ENCODE measurements around the gene SEL1L. TPM values are rescaled to one million over a fixed set of nuclear protein-coding genes. Genes with fewer than 3 reads are reported as not detected.
A peak's percentile ranks its signal among the peaks of the same experiment; 100 is the strongest.

The SEL1L gene
- total and polyA plus RNA-seq, 2 of the 13 experiments (the other 11 are each of a cell fraction or from before 2014, with no cell fraction given) = 15.3 to 61.0 TPM

GRCh38 chr14:81537193-81537592 is 3.5 kb upstream of the SEL1L start (continued):
- no peak for TF ChIP-seq HNF4G (IDR thresholded peaks at IDR 0.05; ENCODE audit: borderline replicate concordance, low read depth, low read length)
- no peak for TF ChIP-seq HNF4G (CRISPR knock-in tag; IDR thresholded peaks at IDR 0.05; ENCODE audit: borderline replicate concordance, low read depth)
- peak; percentile 72 for TF ChIP-seq GATAD2A (CRISPR knock-in tag; IDR thresholded peaks at IDR 0.05)
- TF ChIP-seq HDAC2 (CRISPR knock-in tag; IDR thresholded peaks at IDR 0.05) = peak; percentile 21; the same call in 1 of the 2 replicates
- TF ChIP-seq ZFX (CRISPR knock-in tag; IDR thresholded peaks at IDR 0.05; ENCODE audit: low read depth) = no peak
- peak; percentile 17; the same call in 1 of the 2 replicates for TF ChIP-seq ZMYM4 (CRISPR knock-in tag; IDR thresholded peaks at IDR 0.05)
- TF ChIP-seq, protein P1, sequence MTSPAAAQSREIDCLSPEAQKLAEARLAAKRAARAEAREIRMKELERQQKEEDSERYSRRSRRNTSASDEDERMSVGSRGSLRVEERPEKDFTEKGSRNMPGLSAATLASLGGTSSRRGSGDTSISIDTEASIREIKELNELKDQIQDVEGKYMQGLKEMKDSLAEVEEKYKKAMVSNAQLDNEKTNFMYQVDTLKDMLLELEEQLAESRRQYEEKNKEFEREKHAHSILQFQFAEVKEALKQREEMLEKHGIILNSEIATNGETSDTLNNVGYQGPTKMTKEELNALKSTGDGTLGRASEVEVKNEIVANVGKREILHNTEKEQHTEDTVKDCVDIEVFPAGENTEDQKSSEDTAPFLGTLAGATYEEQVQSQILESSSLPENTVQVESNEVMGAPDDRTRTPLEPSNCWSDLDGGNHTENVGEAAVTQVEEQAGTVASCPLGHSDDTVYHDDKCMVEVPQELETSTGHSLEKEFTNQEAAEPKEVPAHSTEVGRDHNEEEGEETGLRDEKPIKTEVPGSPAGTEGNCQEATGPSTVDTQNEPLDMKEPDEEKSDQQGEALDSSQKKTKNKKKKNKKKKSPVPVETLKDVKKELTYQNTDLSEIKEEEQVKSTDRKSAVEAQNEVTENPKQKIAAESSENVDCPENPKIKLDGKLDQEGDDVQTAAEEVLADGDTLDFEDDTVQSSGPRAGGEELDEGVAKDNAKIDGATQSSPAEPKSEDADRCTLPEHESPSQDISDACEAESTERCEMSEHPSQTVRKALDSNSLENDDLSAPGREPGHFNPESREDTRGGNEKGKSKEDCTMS (CRISPR knock-in tag; conservative IDR thresholded peaks at IDR 0.05) = no peak
- 0 out of 2 replicates have a peak, but pooled peaks have one; percentile 23 for TF ChIP-seq ARID3A (IDR thresholded peaks at IDR 0.05; ENCODE audit: low read depth, low read length)

DNA sequence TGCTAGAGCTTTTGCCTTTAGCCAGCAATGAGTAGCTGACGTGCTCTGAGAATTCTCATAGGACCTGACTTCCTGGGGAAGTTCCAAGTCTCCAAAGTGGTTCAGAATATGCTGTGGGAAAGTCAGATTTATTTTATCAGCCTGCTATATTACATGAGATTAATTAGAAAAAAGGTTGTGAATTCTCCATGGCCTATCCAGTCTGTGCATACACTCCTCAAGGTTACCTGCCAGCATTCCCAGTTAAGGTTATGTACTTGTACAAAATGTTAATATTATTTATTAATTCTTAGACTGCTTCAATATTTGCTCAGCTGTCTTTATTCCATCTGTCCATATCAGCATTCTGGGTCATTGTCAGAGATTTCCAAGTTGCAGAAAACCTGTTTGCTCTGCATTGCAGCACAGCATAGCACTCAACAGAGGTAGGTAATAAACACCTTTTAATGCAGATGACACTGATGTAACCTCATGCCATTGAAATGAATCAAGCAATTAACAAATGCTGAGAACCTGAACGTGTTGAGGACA is 2.7 kb upstream of the SEL1L start:
- Histone ChIP-seq H3K27ac (ENCODE audit: extremely low read length, insufficient read depth, low read length) (no peak overlapping the region), H3K36me3 (replicated peaks in 1 of 2; ENCODE audit: control insufficient read depth in 1 of 2, insufficient read depth in 2 of 2, low read length in 2 of 2) (no peaks in the 10 kb centered on the region), H3K79me2 (ENCODE audit: insufficient read depth, low read length) (peaks cover 19% of the 10 kb centered on the region), H4K20me1 (ENCODE audit: insufficient read depth, low read length) (no peaks in the 10 kb centered on the region), H3K9me3 (ENCODE audit: low read length) (0 out of 2 replicates have a peak, but pooled peaks cover 9% of the 10 kb centered on the region), H3K4me1 (ENCODE audit: insufficient read depth, low read length) (peaks cover 61% of the 10 kb centered on the region), H3K27me3 (ENCODE audit: control insufficient read depth in 1 of 2, insufficient read depth in 2 of 2, low read length in 2 of 2) (no peaks in the 10 kb centered on the region; a peak in 1 of 5 replicates), H2AFZ (ENCODE audit: low read length) (no peak overlapping the region), H3K4me2 (ENCODE audit: low read depth, low read length) (no peak overlapping the region), H3K4me3 (replicated peaks in 1 of 3; ENCODE audit: insufficient read depth in 1 of 3, low read depth in 2 of 3, low read length in 3 of 3) (no peak overlapping the region), H3K9ac (ENCODE audit: insufficient read depth, low read depth, low read length) (no peak overlapping the region)
- ATAC-seq (no peak), FAIRE-seq (no peak), DNase-seq (ENCODE audit: low spot score) (no peak)
- in situ Hi-C loops (cut with HindIII; ENCODE audit: extremely low pct_ligation_motif_present, low pct_unique_long_range_greater_than_20kb) (no loop called here), intact Hi-C loops (cut with micrococcal nuclease; ENCODE audit: unreplicated experiment) (no loop called here)
- POLR2A ChIA-PET = no interaction called here
- 57% methylated on average over 2 of the region's 2 CpGs for WGBS (ENCODE audit: low lambda C conversion rate)
- CTCF ChIA-PET (ENCODE audit: low intra/inter-chr PET ratio, low total read pairs) = no interaction called here
- BruUV-seq (replicated peaks) = no TSS peak
- no peak for TF ChIP-seq ZNF143 (CRISPR knock-in tag; IDR thresholded peaks at IDR 0.05)
- no peak for TF ChIP-seq ZKSCAN5 (CRISPR knock-in tag; IDR thresholded peaks at IDR 0.05)
- TF ChIP-seq SNAPC2 (CRISPR knock-in tag; IDR thresholded peaks at IDR 0.05) = no peak
- TF ChIP-seq RBM22 (optimal IDR thresholded peaks at IDR 0.05; ENCODE audit: low read length) = no peak
- no peak for TF ChIP-seq SIN3B (IDR thresholded peaks at IDR 0.05; ENCODE audit: low read length)
- no peak for TF ChIP-seq SSRP1 (CRISPR knock-in tag; IDR thresholded peaks at IDR 0.05)
- TF ChIP-seq ZSCAN30 (CRISPR knock-in tag; IDR thresholded peaks at IDR 0.05) = no peak
- TF ChIP-seq, protein P2, sequence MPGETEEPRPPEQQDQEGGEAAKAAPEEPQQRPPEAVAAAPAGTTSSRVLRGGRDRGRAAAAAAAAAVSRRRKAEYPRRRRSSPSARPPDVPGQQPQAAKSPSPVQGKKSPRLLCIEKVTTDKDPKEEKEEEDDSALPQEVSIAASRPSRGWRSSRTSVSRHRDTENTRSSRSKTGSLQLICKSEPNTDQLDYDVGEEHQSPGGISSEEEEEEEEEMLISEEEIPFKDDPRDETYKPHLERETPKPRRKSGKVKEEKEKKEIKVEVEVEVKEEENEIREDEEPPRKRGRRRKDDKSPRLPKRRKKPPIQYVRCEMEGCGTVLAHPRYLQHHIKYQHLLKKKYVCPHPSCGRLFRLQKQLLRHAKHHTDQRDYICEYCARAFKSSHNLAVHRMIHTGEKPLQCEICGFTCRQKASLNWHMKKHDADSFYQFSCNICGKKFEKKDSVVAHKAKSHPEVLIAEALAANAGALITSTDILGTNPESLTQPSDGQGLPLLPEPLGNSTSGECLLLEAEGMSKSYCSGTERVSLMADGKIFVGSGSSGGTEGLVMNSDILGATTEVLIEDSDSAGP (CRISPR knock-in tag; IDR thresholded peaks at IDR 0.05; ENCODE audit: borderline replicate concordance) = no peak
- TF ChIP-seq ZNF614 (CRISPR knock-in tag; IDR thresholded peaks at IDR 0.05; ENCODE audit: borderline replicate concordance) = no peak
- no peak for TF ChIP-seq ZNF724P (CRISPR knock-in tag; IDR thresholded peaks at IDR 0.05; ENCODE audit: borderline replicate concordance)
